HepG2 (cell line): Measurements from ENCODE around the gene MRM1. TPM values are rescaled to one million over a fixed set of nuclear protein-coding genes. Genes with fewer than 3 reads are reported as not detected.

Experiments used
- ARNTL ChIP-seq: sonication (generic); formaldehyde crosslinking; IDR thresholded peaks from 2 replicates; pipeline ENCODE4 v1.4.0; 2020; ENCODE audit warnings: mild to moderate bottlenecking, missing genetic modification reagents
- DMAP1 ChIP-seq: IDR thresholded peaks from 2 replicates; pipeline ENCODE4 v1.6.1; 2016
- HNF4A ChIP-seq: sonication (generic); formaldehyde crosslinking; IDR thresholded peaks from 2 replicates; pipeline ENCODE4 v1.4.0; 2020; ENCODE audit warnings: missing genetic modification reagents
- ISL2 ChIP-seq: sonication (generic); formaldehyde crosslinking; IDR thresholded peaks from 2 replicates; pipeline ENCODE4 v1.5.0; 2020; ENCODE audit warnings: missing genetic modification reagents
- SYNCRIP ChIP-seq: fragments of 200-400 bp; formaldehyde crosslinking; IDR thresholded peaks from 2 replicates; pipeline ENCODE4 v1.6.1; 2018; ENCODE audit warnings: mild to moderate bottlenecking, low read depth, low read length; ENCODE audit not compliant: insufficient read depth
- ZMYM3 ChIP-seq: sonication (generic); formaldehyde crosslinking; IDR thresholded peaks from 2 replicates; pipeline ENCODE4 v1.5.1; 2020; ENCODE audit warnings: mild to moderate bottlenecking, missing genetic modification reagents
- ZSCAN12 ChIP-seq: sonication (generic); formaldehyde crosslinking; IDR thresholded peaks from 2 replicates; pipeline ENCODE4 v1.9.0; 2021; ENCODE audit warnings: mild to moderate bottlenecking, missing genetic modification reagents
- ZSCAN22 ChIP-seq: sonication (generic); formaldehyde crosslinking; IDR thresholded peaks from 2 replicates; pipeline ENCODE4 v1.4.0; 2020; ENCODE audit warnings: mild to moderate bottlenecking, missing genetic modification reagents
- polyA plus RNA-seq, 8 experiments: library from polyadenylated mRNA; depleted of rRNA in 3 of 8; stranded (reverse) in 7 of 8; unstranded in 1 of 8; fragments of >200 nt; fragmentation: Illumina TruSeq in 4 of 8; extraction: Trizol in 4 of 8; gene quantifications; 2 replicates each; pipeline versions ENCODE4 v1.2.1 to v1.2.3, GENCODE V29; 2011 to 2016; ENCODE audit warnings: low read depth in 4 of 8, missing spikeins in 1 of 8, mixed read lengths in 1 of 8; ENCODE audit not compliant: insufficient read depth in 1 of 8
- total RNA-seq, 5 experiments: library from RNA; depleted of rRNA; stranded (reverse); fragments of >200 nt; fragmentation: Illumina TruSeq; extraction: Trizol; gene quantifications; 2 replicates each; pipeline ENCODE4 v1.2.3, GENCODE V29; 2016; ENCODE audit warnings: low read depth in 1 of 5
- TF ChIP-seq, protein P1 (sequence below): sonication (generic); formaldehyde crosslinking; IDR thresholded peaks from 2 replicates; pipeline ENCODE4 v1.4.0; 2020; ENCODE audit warnings: missing genetic modification reagents, borderline replicate concordance
- TF ChIP-seq, protein P2 (sequence below): IDR thresholded peaks from 2 replicates; pipeline ENCODE4 v1.6.1; 2016; ENCODE audit warnings: low read depth, missing genetic modification reagents, missing compliant biosample characterization
- TF ChIP-seq, protein P3 (sequence below): sonication (generic); formaldehyde crosslinking; IDR thresholded peaks from 2 replicates; pipeline ENCODE4 v1.5.1; 2020; ENCODE audit warnings: mild to moderate bottlenecking, moderate library complexity, missing genetic modification reagents
- TF ChIP-seq, protein P4 (sequence below): sonication (generic); formaldehyde crosslinking; IDR thresholded peaks from 2 replicates; pipeline ENCODE4 v1.4.0; 2020; ENCODE audit warnings: missing genetic modification reagents
- TF ChIP-seq, protein P5 (sequence below): sonication (generic); formaldehyde crosslinking; IDR thresholded peaks from 2 replicates; pipeline ENCODE4 v1.9.0; 2022; ENCODE audit warnings: low read depth, missing genetic modification reagents

MRM1 gene
- total and polyA plus RNA-seq, 2 of the 13 experiments (the other 11 are each of a cell fraction or from before 2014, with no cell fraction given) = 4.1 to 11.3 TPM

DNA sequence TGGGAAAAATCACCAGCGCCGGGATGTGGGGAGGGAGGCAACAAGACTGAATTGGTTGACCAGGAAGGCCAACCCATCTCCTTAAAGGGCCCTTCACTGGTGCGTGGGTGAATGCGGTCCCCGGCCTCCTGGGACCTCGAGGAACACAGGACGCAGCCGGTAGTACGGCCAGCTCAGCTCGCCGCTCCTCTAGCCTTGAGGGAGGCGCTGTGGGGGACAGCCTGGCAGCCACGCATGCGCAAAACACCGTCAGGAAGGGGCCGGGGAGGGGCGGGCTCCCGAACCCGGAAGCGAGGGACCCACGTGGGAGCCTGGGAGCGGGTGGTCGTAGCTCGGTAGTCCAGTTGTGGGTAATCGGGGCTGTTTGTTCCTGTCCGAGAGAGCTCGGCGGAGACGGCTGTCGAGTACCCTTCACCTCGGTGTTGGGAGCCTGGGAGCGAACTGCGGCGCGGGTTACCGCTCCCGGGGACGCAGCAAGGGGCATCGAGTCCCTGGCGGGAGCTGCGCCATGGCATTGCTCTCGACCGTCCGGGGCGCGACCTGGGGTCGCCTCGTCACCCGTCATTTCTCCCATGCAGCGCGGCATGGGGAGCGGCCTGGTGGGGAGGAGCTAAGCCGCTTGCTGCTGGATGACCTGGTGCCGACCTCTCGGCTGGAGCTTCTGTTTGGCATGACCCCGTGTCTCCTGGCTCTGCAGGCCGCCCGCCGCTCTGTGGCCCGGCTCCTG is at the start of gene MRM1 (continued):
- TF ChIP-seq, protein P1, sequence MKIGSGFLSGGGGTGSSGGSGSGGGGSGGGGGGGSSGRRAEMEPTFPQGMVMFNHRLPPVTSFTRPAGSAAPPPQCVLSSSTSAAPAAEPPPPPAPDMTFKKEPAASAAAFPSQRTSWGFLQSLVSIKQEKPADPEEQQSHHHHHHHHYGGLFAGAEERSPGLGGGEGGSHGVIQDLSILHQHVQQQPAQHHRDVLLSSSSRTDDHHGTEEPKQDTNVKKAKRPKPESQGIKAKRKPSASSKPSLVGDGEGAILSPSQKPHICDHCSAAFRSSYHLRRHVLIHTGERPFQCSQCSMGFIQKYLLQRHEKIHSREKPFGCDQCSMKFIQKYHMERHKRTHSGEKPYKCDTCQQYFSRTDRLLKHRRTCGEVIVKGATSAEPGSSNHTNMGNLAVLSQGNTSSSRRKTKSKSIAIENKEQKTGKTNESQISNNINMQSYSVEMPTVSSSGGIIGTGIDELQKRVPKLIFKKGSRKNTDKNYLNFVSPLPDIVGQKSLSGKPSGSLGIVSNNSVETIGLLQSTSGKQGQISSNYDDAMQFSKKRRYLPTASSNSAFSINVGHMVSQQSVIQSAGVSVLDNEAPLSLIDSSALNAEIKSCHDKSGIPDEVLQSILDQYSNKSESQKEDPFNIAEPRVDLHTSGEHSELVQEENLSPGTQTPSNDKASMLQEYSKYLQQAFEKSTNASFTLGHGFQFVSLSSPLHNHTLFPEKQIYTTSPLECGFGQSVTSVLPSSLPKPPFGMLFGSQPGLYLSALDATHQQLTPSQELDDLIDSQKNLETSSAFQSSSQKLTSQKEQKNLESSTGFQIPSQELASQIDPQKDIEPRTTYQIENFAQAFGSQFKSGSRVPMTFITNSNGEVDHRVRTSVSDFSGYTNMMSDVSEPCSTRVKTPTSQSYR = no peak
- TF ChIP-seq ISL2 (CRISPR knock-in tag) (peak; percentile 43; the same call in 1 of the 2 replicates), SYNCRIP (no peak), HNF4A (CRISPR knock-in tag) (no peak; the same call in 1 of the 2 replicates), ARNTL (CRISPR knock-in tag) (peak; percentile 58), ZSCAN12 (CRISPR knock-in tag) (0 out of 2 replicates have a peak, but pooled peaks have one; percentile 54), ZMYM3 (no peak; the same call in 1 of the 2 replicates), DMAP1 (CRISPR knock-in tag) (peak; percentile 93; the same call in 1 of the 2 replicates), ZSCAN22 (no peak)
- TF ChIP-seq, protein P2, sequence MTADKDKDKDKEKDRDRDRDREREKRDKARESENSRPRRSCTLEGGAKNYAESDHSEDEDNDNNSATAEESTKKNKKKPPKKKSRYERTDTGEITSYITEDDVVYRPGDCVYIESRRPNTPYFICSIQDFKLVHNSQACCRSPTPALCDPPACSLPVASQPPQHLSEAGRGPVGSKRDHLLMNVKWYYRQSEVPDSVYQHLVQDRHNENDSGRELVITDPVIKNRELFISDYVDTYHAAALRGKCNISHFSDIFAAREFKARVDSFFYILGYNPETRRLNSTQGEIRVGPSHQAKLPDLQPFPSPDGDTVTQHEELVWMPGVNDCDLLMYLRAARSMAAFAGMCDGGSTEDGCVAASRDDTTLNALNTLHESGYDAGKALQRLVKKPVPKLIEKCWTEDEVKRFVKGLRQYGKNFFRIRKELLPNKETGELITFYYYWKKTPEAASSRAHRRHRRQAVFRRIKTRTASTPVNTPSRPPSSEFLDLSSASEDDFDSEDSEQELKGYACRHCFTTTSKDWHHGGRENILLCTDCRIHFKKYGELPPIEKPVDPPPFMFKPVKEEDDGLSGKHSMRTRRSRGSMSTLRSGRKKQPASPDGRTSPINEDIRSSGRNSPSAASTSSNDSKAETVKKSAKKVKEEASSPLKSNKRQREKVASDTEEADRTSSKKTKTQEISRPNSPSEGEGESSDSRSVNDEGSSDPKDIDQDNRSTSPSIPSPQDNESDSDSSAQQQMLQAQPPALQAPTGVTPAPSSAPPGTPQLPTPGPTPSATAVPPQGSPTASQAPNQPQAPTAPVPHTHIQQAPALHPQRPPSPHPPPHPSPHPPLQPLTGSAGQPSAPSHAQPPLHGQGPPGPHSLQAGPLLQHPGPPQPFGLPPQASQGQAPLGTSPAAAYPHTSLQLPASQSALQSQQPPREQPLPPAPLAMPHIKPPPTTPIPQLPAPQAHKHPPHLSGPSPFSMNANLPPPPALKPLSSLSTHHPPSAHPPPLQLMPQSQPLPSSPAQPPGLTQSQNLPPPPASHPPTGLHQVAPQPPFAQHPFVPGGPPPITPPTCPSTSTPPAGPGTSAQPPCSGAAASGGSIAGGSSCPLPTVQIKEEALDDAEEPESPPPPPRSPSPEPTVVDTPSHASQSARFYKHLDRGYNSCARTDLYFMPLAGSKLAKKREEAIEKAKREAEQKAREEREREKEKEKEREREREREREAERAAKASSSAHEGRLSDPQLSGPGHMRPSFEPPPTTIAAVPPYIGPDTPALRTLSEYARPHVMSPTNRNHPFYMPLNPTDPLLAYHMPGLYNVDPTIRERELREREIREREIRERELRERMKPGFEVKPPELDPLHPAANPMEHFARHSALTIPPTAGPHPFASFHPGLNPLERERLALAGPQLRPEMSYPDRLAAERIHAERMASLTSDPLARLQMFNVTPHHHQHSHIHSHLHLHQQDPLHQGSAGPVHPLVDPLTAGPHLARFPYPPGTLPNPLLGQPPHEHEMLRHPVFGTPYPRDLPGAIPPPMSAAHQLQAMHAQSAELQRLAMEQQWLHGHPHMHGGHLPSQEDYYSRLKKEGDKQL (CRISPR knock-in tag) = no peak
- TF ChIP-seq, protein P3, sequence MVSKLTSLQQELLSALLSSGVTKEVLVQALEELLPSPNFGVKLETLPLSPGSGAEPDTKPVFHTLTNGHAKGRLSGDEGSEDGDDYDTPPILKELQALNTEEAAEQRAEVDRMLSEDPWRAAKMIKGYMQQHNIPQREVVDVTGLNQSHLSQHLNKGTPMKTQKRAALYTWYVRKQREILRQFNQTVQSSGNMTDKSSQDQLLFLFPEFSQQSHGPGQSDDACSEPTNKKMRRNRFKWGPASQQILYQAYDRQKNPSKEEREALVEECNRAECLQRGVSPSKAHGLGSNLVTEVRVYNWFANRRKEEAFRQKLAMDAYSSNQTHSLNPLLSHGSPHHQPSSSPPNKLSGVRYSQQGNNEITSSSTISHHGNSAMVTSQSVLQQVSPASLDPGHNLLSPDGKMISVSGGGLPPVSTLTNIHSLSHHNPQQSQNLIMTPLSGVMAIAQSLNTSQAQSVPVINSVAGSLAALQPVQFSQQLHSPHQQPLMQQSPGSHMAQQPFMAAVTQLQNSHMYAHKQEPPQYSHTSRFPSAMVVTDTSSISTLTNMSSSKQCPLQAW (CRISPR knock-in tag) = no peak; the same call in 1 of the 2 replicates
- TF ChIP-seq, protein P4, sequence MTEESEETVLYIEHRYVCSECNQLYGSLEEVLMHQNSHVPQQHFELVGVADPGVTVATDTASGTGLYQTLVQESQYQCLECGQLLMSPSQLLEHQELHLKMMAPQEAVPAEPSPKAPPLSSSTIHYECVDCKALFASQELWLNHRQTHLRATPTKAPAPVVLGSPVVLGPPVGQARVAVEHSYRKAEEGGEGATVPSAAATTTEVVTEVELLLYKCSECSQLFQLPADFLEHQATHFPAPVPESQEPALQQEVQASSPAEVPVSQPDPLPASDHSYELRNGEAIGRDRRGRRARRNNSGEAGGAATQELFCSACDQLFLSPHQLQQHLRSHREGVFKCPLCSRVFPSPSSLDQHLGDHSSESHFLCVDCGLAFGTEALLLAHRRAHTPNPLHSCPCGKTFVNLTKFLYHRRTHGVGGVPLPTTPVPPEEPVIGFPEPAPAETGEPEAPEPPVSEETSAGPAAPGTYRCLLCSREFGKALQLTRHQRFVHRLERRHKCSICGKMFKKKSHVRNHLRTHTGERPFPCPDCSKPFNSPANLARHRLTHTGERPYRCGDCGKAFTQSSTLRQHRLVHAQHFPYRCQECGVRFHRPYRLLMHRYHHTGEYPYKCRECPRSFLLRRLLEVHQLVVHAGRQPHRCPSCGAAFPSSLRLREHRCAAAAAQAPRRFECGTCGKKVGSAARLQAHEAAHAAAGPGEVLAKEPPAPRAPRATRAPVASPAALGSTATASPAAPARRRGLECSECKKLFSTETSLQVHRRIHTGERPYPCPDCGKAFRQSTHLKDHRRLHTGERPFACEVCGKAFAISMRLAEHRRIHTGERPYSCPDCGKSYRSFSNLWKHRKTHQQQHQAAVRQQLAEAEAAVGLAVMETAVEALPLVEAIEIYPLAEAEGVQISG = peak; percentile 79; the same call in 1 of the 2 replicates
- TF ChIP-seq, protein P5, sequence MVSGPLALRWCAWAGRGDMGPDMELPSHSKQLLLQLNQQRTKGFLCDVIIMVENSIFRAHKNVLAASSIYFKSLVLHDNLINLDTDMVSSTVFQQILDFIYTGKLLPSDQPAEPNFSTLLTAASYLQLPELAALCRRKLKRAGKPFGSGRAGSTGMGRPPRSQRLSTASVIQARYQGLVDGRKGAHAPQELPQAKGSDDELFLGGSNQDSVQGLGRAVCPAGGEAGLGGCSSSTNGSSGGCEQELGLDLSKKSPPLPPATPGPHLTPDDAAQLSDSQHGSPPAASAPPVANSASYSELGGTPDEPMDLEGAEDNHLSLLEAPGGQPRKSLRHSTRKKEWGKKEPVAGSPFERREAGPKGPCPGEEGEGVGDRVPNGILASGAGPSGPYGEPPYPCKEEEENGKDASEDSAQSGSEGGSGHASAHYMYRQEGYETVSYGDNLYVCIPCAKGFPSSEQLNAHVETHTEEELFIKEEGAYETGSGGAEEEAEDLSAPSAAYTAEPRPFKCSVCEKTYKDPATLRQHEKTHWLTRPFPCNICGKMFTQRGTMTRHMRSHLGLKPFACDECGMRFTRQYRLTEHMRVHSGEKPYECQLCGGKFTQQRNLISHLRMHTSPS = no peak
